GM19397 (cell line): ENCODE results near the gene TLE5.

Source experiments
- ATAC-seq: cut with Tn5 transposase; IDR thresholded peaks from one replicate; pipeline ENCODE4 v1.9.1; 2021; ENCODE audit warnings: mild to moderate bottlenecking, moderate library complexity; ENCODE audit not compliant: unreplicated experiment

The TLE5 gene

GRCh38 chr19:3003046-3003445, 59.2 kb downstream of the TLE5 start:
- ATAC-seq = no peak
